Muscle layer of duodenum (tissue), 2 donors: ENCODE results near the gene KCNN3.
A peak's percentile ranks its signal among the peaks of the same experiment; 100 is the strongest.

Experiments
- H3K27ac ChIP-seq: one replicate; pipeline ENCODE4 v1.7.0; 2013; ENCODE audit warnings: mild to moderate bottlenecking, low read length
- H3K27me3 ChIP-seq: one replicate; pipeline ENCODE4 v1.7.0; 2013; ENCODE audit warnings: low read depth, mild to moderate bottlenecking, control low read depth, low read length
- H3K36me3 ChIP-seq, 2 donors: one replicate each; pipeline ENCODE4 v1.7.0; 2013; ENCODE audit warnings: low read length in 2 of 2, control low read depth in 1 of 2, mild to moderate bottlenecking in 1 of 2; ENCODE audit not compliant: insufficient read depth in 2 of 2, control insufficient read depth in 1 of 2
- H3K4me1 ChIP-seq, 2 donors: one replicate each; pipeline ENCODE4 v1.7.0; 2013; ENCODE audit warnings: low read length in 2 of 2, mild to moderate bottlenecking in 2 of 2, control low read depth in 1 of 2, moderate library complexity in 1 of 2; ENCODE audit not compliant: insufficient read depth in 2 of 2, control insufficient read depth in 1 of 2
- H3K4me3 ChIP-seq, 2 donors: one replicate each; pipeline ENCODE4 v1.7.0; 2013; ENCODE audit warnings: low read length in 2 of 2, low read depth in 1 of 2, mild to moderate bottlenecking in 1 of 2
- H3K9me3 ChIP-seq, 2 donors: one replicate each; pipeline ENCODE4 v1.7.0; 2013; ENCODE audit warnings: low read length in 2 of 2, control low read depth in 1 of 2, mild to moderate bottlenecking in 1 of 2; ENCODE audit not compliant: control insufficient read depth in 1 of 2
- donor health status: healthy.

KCNN3 gene

GRCh38 chr1:154809436-154810413 lies 60.4 kb downstream of the KCNN3 start:
- Histone ChIP-seq H3K4me1 (peaks cover 0 to 49% of the 10 kb centered on the region in 2 donors), H3K9me3 (no peaks in the 10 kb centered on the region), H3K27me3 (peaks cover 4% of the 10 kb centered on the region), H3K27ac (peak overlapping the region; percentile 60), H3K36me3 (no peaks in the 10 kb centered on the region), H3K4me3 (no peak overlapping the region)

GRCh38 chr1:154808909-154809262 lies 61.2 kb downstream of the KCNN3 start:
- Histone ChIP-seq H3K27ac (no peak overlapping the region), H3K36me3 (no peaks in the 10 kb centered on the region), H3K27me3 (peaks cover 4% of the 10 kb centered on the region), H3K9me3 (no peaks in the 10 kb centered on the region), H3K4me3 (no peak overlapping the region), H3K4me1 (peaks cover 0 to 51% of the 10 kb centered on the region in 2 donors)

- Histone ChIP-seq H3K27me3 (peaks cover 4% of the 10 kb centered on the region), H3K9me3 (no peaks in the 10 kb centered on the region), H3K27ac (no peak overlapping the region), H3K36me3 (no peaks in the 10 kb centered on the region), H3K4me1 (peaks cover 0 to 54% of the 10 kb centered on the region in 2 donors), H3K4me3 (no peak overlapping the region)
Observed at GRCh38 chr1:154808261-154808908, 61.7 kb downstream of the KCNN3 start.

DNA sequence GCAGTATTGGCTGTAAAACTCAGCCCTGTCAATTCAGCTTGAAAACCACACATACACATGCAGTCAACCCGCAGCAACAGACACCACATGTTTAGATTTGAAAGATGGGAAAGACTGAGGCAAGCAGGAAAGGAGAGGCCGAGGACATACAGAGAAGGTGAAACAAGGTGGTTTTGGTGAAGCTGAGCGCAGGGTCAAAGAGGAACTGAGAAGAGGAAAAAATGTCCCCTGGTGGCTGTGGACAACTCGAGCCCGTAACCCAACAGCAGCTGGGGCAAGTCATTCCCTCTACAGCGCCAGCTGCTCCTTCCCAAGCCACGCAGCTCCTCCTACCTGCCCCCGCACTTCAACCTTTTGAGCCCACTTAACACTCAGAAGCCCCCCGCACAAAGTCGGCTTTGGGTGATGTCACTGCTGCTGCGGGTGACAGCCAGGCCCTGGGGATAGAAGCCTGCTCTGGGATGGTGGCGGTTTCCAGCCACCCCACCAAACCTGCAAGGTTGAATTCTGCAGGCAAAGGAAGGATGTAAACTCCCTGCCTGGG lies 63.0 kb downstream of the KCNN3 start:
- peaks cover 0 to 65% of the 10 kb centered on the region in 2 donors for H3K4me1 ChIP-seq

DNA sequence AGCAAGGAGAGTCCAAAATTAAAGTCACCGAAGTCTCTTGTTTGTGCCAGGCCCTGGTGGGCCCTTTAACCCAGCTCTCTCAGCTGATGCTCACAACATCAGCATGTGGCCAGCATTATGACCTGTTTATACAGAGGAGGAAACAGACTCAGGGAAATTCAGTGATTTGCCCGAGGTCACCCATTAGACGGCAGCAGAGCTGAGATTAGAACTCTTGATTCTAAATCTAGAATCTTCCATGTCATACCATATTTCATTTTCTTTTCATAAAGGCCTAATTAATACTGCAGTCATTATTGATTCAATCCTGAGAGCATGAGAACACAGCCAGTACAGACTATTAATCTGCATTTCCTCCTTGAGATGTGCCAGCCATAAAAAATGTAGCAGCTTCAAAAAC lies 63.7 kb downstream of the KCNN3 start:
- Histone ChIP-seq H3K4me3 (no peak overlapping the region), H3K4me1 (peaks cover 0 to 71% of the 10 kb centered on the region in 2 donors), H3K27me3 (peaks cover 4% of the 10 kb centered on the region), H3K36me3 (no peaks in the 10 kb centered on the region), H3K27ac (no peak overlapping the region), H3K9me3 (no peaks in the 10 kb centered on the region)

More for the DNA sequence above, 63.0 kb downstream of the KCNN3 start:
- H3K27me3 ChIP-seq: peaks cover 4% of the 10 kb centered on the region
- H3K4me3 ChIP-seq: no peak overlapping the region
- H3K36me3 ChIP-seq: no peaks in the 10 kb centered on the region
- H3K9me3 ChIP-seq: no peaks in the 10 kb centered on the region
- no peak overlapping the region for H3K27ac ChIP-seq

- Histone ChIP-seq H3K27ac (no peak overlapping the region), H3K36me3 (peaks cover 0 to 3% of the 10 kb centered on the region in 2 donors), H3K4me3 (no peak overlapping the region), H3K27me3 (peaks cover 4% of the 10 kb centered on the region), H3K9me3 (no peaks in the 10 kb centered on the region), H3K4me1 (peaks cover 0 to 46% of the 10 kb centered on the region in 2 donors)
Observed at GRCh38 chr1:154802982-154803920, 66.8 kb downstream of the KCNN3 start.

- Histone ChIP-seq H3K9me3 (no peaks in the 10 kb centered on the region), H3K27me3 (peaks cover 4% of the 10 kb centered on the region), H3K4me3 (no peak overlapping the region), H3K4me1 (peaks cover 0 to 39% of the 10 kb centered on the region in 2 donors), H3K27ac (no peak overlapping the region), H3K36me3 (peaks cover 0 to 3% of the 10 kb centered on the region in 2 donors)
Observed at GRCh38 chr1:154802336-154802969, 67.6 kb downstream of the KCNN3 start.

GRCh38 chr1:154801234-154802011 lies 68.7 kb downstream of the KCNN3 start:
- Histone ChIP-seq H3K27me3 (peaks cover 4% of the 10 kb centered on the region), H3K9me3 (no peaks in the 10 kb centered on the region), H3K4me1 (peaks cover 0 to 32% of the 10 kb centered on the region in 2 donors), H3K4me3 (no peak overlapping the region), H3K36me3 (peaks cover 0 to 3% of the 10 kb centered on the region in 2 donors), H3K27ac (no peak overlapping the region)

- peaks cover 0 to 22% of the 10 kb centered on the region in 2 donors for H3K4me1 ChIP-seq
- H3K36me3 ChIP-seq: peaks cover 0 to 3% of the 10 kb centered on the region in 2 donors
- no peaks in the 10 kb centered on the region for H3K27me3 ChIP-seq
Observed at GRCh38 chr1:154799188-154799587, 70.9 kb downstream of the KCNN3 start.

GRCh38 chr1:154798645-154799044 lies 71.4 kb downstream of the KCNN3 start:
- H3K4me3 ChIP-seq: no peak overlapping the region
- H3K4me1 ChIP-seq: peaks cover 0 to 18% of the 10 kb centered on the region in 2 donors
- no peaks in the 10 kb centered on the region for H3K27me3 ChIP-seq
- H3K36me3 ChIP-seq: peaks cover 0 to 3% of the 10 kb centered on the region in 2 donors
- H3K9me3 ChIP-seq: no peaks in the 10 kb centered on the region
- H3K27ac ChIP-seq: no peak overlapping the region

More at GRCh38 chr1:154799188-154799587, 70.9 kb downstream of the KCNN3 start:
- Histone ChIP-seq H3K9me3 (no peaks in the 10 kb centered on the region), H3K4me3 (no peak overlapping the region), H3K27ac (no peak overlapping the region)
